A549 (cell line): ENCODE results near the gene CDH22.

Experiments used
- CTCF ChIP-seq: fragments of >200 bp; sonication (Bioruptor Twin); formaldehyde crosslinking; IDR thresholded peaks from 3 replicates; pipeline ENCODE4 v1.5.1; 2016
- EHF ChIP-seq: fragments of 250-450 bp; sonication (Bioruptor Pico); IDR thresholded peaks from 2 replicates; pipeline ENCODE4 v1.5.0; 2020; ENCODE audit warnings: mild to moderate bottlenecking
- EHMT2 ChIP-seq: fragments of 200-600 bp; sonication (generic); IDR thresholded peaks from 2 replicates; pipeline ENCODE4 v1.6.1; 2016; ENCODE audit warnings: antibody characterized with exemption, low read depth, mild to moderate bottlenecking, moderate library complexity
- POLR2AphosphoS2 ChIP-seq: conservative IDR thresholded peaks from 2 replicates; pipeline ENCODE4 v1.6.1; 2012; ENCODE audit warnings: low read length, improper control_type of control experiment, inconsistent platforms
- REST ChIP-seq: fragments of 200-600 bp; sonication (generic); IDR thresholded peaks from 2 replicates; pipeline ENCODE4 v1.6.1; 2016; ENCODE audit warnings: antibody characterized with exemption, mild to moderate bottlenecking, moderate library complexity
- SMC3 ChIP-seq: fragments of >200 bp; sonication (Bioruptor Twin); formaldehyde crosslinking; IDR thresholded peaks from 3 replicates; pipeline ENCODE4 v1.6.1; 2018; ENCODE audit warnings: inconsistent platforms
- USF2 ChIP-seq: fragments of 450-650 bp; IDR thresholded peaks from 2 replicates; pipeline ENCODE4 v1.6.1; 2014; ENCODE audit warnings: antibody characterized with exemption

GRCh38 chr20:46237736-46238135 is 70.6 kb downstream of the CDH22 start:
- TF ChIP-seq POLR2AphosphoS2: no peak
- no peak for TF ChIP-seq EHF (CRISPR knock-in tag)
- TF ChIP-seq USF2: no peak
- no peak for TF ChIP-seq REST
- no peak for TF ChIP-seq CTCF
- TF ChIP-seq SMC3: no peak
- no peak for TF ChIP-seq EHMT2
